Progenitor cell of endocrine pancreas (in vitro differentiated cells): ENCODE data around the gene EVA1C. TPM values are rescaled to one million over a fixed set of nuclear protein-coding genes. Genes with fewer than 3 reads are reported as not detected.
A peak's percentile ranks its signal among the peaks of the same experiment; 100 is the strongest.

ENCODE experiments used
- DNase-seq: peaks from one replicate; pipeline ENCODE4 v3.0.0; 2021; ENCODE audit warnings: low spot score; ENCODE audit not compliant: unreplicated experiment
- H3K27ac Mint-ChIP-seq: 2 replicates; pipeline ENCODE4 v1.8.0; 2021; ENCODE audit warnings: mild to moderate bottlenecking, moderate library complexity, mixed read lengths
- H3K27me3 Mint-ChIP-seq: 2 replicates; pipeline ENCODE4 v1.8.0; 2021; ENCODE audit warnings: mixed read lengths
- H3K36me3 Mint-ChIP-seq: 2 replicates; pipeline ENCODE4 v1.8.0; 2022; ENCODE audit warnings: mixed read lengths; ENCODE audit not compliant: insufficient read depth
- H3K4me1 Mint-ChIP-seq: 2 replicates; pipeline ENCODE4 v1.8.0; 2021; ENCODE audit warnings: low read depth, mixed read lengths
- H3K4me3 Mint-ChIP-seq: 2 replicates; pipeline ENCODE4 v1.8.0; 2021; ENCODE audit warnings: low read depth, mild to moderate bottlenecking, moderate library complexity, mixed read lengths
- H3K9me3 Mint-ChIP-seq: 2 replicates; pipeline ENCODE4 v1.8.0; 2021; ENCODE audit warnings: low read depth, mixed read lengths
- CTCF ChIP-seq: fragments of 200-600 bp; sonication (generic); IDR thresholded peaks from one replicate; pipeline ENCODE4 v1.5.0; 2021; ENCODE audit warnings: antibody characterized with exemption, mild to moderate bottlenecking; ENCODE audit not compliant: unreplicated experiment
- total RNA-seq: library from RNA; stranded (reverse); gene quantifications from 2 replicates; pipeline ENCODE4 v1.2.1, GENCODE V29; 2021

The EVA1C gene
- total RNA-seq, 1 donor from 2014 or later, result not detected

- H3K4me3 Mint-ChIP-seq, result no peak overlapping the region
- no peaks in the 10 kb centered on the region for H3K36me3 Mint-ChIP-seq
- no peak for TF ChIP-seq CTCF
- no peaks in the 10 kb centered on the region for H3K27me3 Mint-ChIP-seq
- no peaks in the 10 kb centered on the region for H3K4me1 Mint-ChIP-seq
- H3K27ac Mint-ChIP-seq, result no peak overlapping the region
- no peaks in the 10 kb centered on the region for H3K9me3 Mint-ChIP-seq
- DNase-seq, result no peak
Measured at GRCh38 chr21:32475162-32475812, 62.8 kb downstream of the EVA1C start.

- no peaks in the 10 kb centered on the region for H3K4me1 Mint-ChIP-seq
- no peak for DNase-seq
- no peaks in the 10 kb centered on the region for H3K27me3 Mint-ChIP-seq
- no peak overlapping the region for H3K4me3 Mint-ChIP-seq
- TF ChIP-seq CTCF, result no peak
- H3K27ac Mint-ChIP-seq, result no peak overlapping the region
- no peaks in the 10 kb centered on the region for H3K36me3 Mint-ChIP-seq
- no peaks in the 10 kb centered on the region for H3K9me3 Mint-ChIP-seq
Measured at GRCh38 chr21:32476661-32477423, 64.3 kb downstream of the EVA1C start.

GRCh38 chr21:32477424-32477745 lies 64.9 kb downstream of the EVA1C start:
- H3K27me3 Mint-ChIP-seq, result no peaks in the 10 kb centered on the region
- H3K36me3 Mint-ChIP-seq, result no peaks in the 10 kb centered on the region
- no peaks in the 10 kb centered on the region for H3K9me3 Mint-ChIP-seq
- no peak overlapping the region for H3K4me3 Mint-ChIP-seq
- DNase-seq, result no peak
- no peak overlapping the region for H3K27ac Mint-ChIP-seq
- H3K4me1 Mint-ChIP-seq, result no peaks in the 10 kb centered on the region
- no peak for TF ChIP-seq CTCF

- Mint-ChIP-seq H3K4me3 (no peak overlapping the region), H3K27ac (peak overlapping the region; percentile 37), H3K36me3 (no peaks in the 10 kb centered on the region), H3K9me3 (no peaks in the 10 kb centered on the region), H3K27me3 (no peaks in the 10 kb centered on the region), H3K4me1 (no peaks in the 10 kb centered on the region)
- no peak for DNase-seq
- no peak for TF ChIP-seq CTCF
Measured at GRCh38 chr21:32481875-32482408, 69.4 kb downstream of the EVA1C start.

GRCh38 chr21:32482565-32483292 lies 70.2 kb downstream of the EVA1C start:
- Mint-ChIP-seq H3K9me3 (no peaks in the 10 kb centered on the region), H3K4me1 (no peaks in the 10 kb centered on the region), H3K36me3 (no peaks in the 10 kb centered on the region), H3K27me3 (no peaks in the 10 kb centered on the region), H3K27ac (no peak overlapping the region), H3K4me3 (no peak overlapping the region)
- DNase-seq, result no peak
- no peak for TF ChIP-seq CTCF
